ENCODE data around the gene PRDX5.

Gene PRDX5

GRCh38 chr11:64317961-64318765 lies at the start of gene PRDX5:
Gene PRDX5 (plus strand): TSS chr11:64318121. CDS start chr11:64318216, 95 bp downstream.
- DNase-seq = peak; percentile 92

GRCh38 chr11:64268893-64269539 lies 48.9 kb upstream of the PRDX5 start:
- no peak for DNase-seq

GRCh38 chr11:64269540-64270220 lies 48.2 kb upstream of the PRDX5 start:
- DNase-seq = peak; percentile 99

- no peak for DNase-seq
Observed at GRCh38 chr11:64275031-64275800, 42.7 kb upstream of the PRDX5 start.

DNA sequence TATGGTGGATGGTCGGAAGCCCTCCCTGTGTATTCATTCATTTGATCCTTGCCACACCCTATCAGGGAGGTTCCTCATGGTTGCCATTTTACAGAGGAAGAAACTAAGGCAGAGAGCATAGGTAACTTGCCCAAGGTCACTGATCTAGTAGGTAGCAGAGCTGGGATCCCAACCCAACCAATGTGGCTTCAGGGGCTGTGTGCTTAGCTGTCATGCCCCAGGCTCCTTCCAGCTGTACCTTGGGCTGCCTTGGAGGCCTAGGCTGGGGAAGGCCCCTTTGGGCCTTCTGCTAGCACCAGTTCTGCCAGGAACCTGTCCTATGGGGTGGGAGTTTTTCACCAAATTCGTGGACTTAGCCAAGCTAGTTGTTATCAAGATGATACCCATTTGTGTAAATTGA lies 42.1 kb upstream of the PRDX5 start:
- no peak for DNase-seq

- no peak for DNase-seq
Observed at GRCh38 chr11:64276653-64277431, 41.1 kb upstream of the PRDX5 start.

- no peak for DNase-seq
Observed at GRCh38 chr11:64278576-64279190, 39.2 kb upstream of the PRDX5 start.

- DNase-seq = no peak
Observed at GRCh38 chr11:64281957-64282770, 35.8 kb upstream of the PRDX5 start.

- DNase-seq = no peak
Observed at GRCh38 chr11:64283092-64283491, 34.8 kb upstream of the PRDX5 start.

GRCh38 chr11:64284048-64284961 lies 33.6 kb upstream of the PRDX5 start, which contains the start of gene BAD:
Gene BAD (minus strand): TSS chr11:64284665. CDS start chr11:64284368, 297 bp downstream.
- peak; percentile 69 for DNase-seq

- no peak for DNase-seq
Observed at GRCh38 chr11:64284962-64285884, 32.7 kb upstream of the PRDX5 start, which contains the start of gene GPR137. Gene GPR137 (plus strand): TSS chr11:64285848. CDS start chr11:64286525, 677 bp downstream.

DNA sequence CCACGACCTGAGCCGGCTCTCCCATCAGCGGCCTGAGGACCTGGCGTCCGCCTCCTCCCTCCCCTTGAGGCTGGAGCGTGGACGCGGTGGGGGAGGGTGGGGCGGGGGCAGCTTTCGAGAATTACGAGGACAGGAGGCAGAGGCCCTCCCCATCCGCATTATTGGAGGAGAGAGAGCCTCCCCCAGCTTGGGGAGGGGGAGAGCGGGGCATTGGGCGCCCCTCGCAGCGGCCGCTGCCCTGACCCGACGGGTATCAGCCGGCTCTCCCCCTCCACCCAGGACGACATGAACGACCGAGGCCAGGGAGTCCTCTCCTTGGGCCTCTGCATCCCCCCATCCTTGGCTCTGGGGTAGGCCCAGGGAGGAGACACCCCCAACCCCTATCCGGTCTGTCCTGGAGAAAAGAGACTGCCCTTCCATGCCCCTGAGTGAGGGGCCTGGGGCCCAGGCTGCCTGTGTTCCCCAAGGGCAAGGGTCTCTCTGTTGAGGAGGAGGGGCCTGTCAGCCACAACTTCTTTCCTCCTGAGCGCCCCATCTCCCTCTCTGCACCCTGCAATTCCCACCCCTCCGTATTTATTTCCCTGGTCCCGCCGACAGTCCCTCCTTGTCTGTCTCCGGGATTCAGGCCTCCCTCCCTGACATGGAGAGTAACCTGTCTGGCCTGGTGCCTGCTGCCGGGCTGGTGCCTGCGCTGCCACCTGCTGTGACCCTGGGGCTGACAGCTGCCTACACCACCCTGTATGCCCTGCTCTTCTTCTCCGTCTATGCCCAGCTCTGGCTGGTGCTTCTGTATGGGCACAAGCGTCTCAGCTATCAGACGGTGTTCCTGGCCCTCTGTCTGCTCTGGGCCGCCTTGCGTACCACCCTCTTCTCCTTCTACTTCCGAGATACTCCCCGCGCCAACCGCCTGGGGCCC lies 31.8 kb upstream of the PRDX5 start:
- no peak for DNase-seq

- no peak for DNase-seq
Observed at GRCh38 chr11:64286801-64287159, 31.1 kb upstream of the PRDX5 start.

DNA sequence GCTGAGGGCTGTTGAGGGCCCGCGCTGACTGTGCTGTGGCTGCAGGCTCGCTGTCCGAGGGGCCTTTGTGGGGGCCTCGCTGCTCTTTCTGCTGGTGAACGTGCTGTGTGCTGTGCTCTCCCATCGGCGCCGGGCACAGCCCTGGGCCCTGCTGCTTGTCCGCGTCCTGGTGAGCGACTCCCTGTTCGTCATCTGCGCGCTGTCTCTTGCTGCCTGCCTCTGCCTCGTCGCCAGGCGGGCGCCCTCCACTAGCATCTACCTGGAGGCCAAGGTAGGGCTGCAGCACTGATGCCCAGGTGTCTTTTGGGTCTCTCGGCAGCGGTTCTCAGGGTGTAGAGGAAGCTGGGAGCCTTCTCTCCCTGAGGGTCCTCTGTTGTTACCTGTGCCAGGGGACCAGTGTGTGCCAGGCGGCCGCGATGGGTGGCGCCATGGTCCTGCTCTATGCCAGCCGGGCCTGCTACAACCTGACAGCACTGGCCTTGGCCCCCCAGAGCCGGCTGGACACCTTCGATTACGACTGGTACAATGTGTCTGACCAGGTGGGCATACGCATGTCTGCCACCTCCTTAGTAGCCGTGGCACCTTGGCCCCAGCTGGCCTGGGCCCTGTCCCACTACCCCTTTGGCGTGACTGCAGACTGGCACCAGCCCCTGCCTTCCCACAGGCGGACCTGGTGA lies 30.1 kb upstream of the PRDX5 start:
- DNase-seq = no peak

- no peak for DNase-seq
Observed at GRCh38 chr11:64288353-64288750, 29.6 kb upstream of the PRDX5 start.

GRCh38 chr11:64289002-64289564 lies 28.8 kb upstream of the PRDX5 start:
- no peak for DNase-seq

All from NCI-H1417 treated with DMSO at 0.1 percent for 48 hours (cell line).